Measurements from ENCODE around the gene FAM209A.
A peak's percentile ranks its signal among the peaks of the same experiment; 100 is the strongest.
"Not testable (repeated sequence)": the region's sequence is repeated elsewhere in the genome, so short reads cannot be mapped to it uniquely, and the experiment has no call there.

Gene FAM209A

GRCh38 chr20:56524444-56524843 lies at the start of gene FAM209A:
Gene FAM209A, plus strand, starts transcription at chr20:56524744. Its CDS starts 65 bp downstream, at chr20:56524809.
- H3K36me3 ChIP-seq (ENCODE audit: control insufficient read depth in 2 of 2, insufficient read depth in 2 of 2, low read length in 2 of 2) = peaks cover 7 to 11% of the 10 kb centered on the region in 2 donors
- H3K4me1 ChIP-seq (ENCODE audit: control insufficient read depth in 2 of 2, insufficient read depth in 2 of 2, low read length in 2 of 2); H3K9me3 ChIP-seq (ENCODE audit: control insufficient read depth in 2 of 2, low read length in 2 of 2); H3K4me3 ChIP-seq (ENCODE audit: low read length in 2 of 2); H3K9ac ChIP-seq (ENCODE audit: low read depth in 1 of 2, low read length in 2 of 2); H3K27ac ChIP-seq (ENCODE audit: low read depth in 2 of 2, low read length in 2 of 2); H3K27me3 ChIP-seq (ENCODE audit: control insufficient read depth in 2 of 2, insufficient read depth in 2 of 2, low read length in 2 of 2): not testable (repeated sequence)

GRCh38 chr20:56483970-56484369 lies 40.6 kb upstream of the FAM209A start:
- Histone ChIP-seq H3K27me3 (ENCODE audit: control insufficient read depth in 2 of 2, insufficient read depth in 2 of 2, low read length in 2 of 2) (no peaks in the 10 kb centered on the region), H3K36me3 (ENCODE audit: control insufficient read depth in 2 of 2, insufficient read depth in 2 of 2, low read length in 2 of 2) (peaks cover 56 to 67% of the 10 kb centered on the region in 2 donors), H3K9me3 (ENCODE audit: control insufficient read depth in 2 of 2, low read length in 2 of 2) (no peaks in the 10 kb centered on the region), H3K4me3 (ENCODE audit: low read length in 2 of 2) (no peak overlapping the region), H3K9ac (ENCODE audit: low read depth in 1 of 2, low read length in 2 of 2) (no peak overlapping the region), H3K4me1 (ENCODE audit: control insufficient read depth in 2 of 2, insufficient read depth in 2 of 2, low read length in 2 of 2) (no peaks in the 10 kb centered on the region), H3K27ac (ENCODE audit: low read depth in 2 of 2, low read length in 2 of 2) (peak overlapping the region in 1 of 2 donors; percentile 13)

- Histone ChIP-seq H3K9me3 (ENCODE audit: control insufficient read depth in 2 of 2, low read length in 2 of 2) (no peaks in the 10 kb centered on the region), H3K9ac (ENCODE audit: low read depth in 1 of 2, low read length in 2 of 2) (no peak overlapping the region), H3K27me3 (ENCODE audit: control insufficient read depth in 2 of 2, insufficient read depth in 2 of 2, low read length in 2 of 2) (no peaks in the 10 kb centered on the region), H3K4me1 (ENCODE audit: control insufficient read depth in 2 of 2, insufficient read depth in 2 of 2, low read length in 2 of 2) (no peaks in the 10 kb centered on the region), H3K27ac (ENCODE audit: low read depth in 2 of 2, low read length in 2 of 2) (no peak overlapping the region), H3K4me3 (ENCODE audit: low read length in 2 of 2) (no peak overlapping the region), H3K36me3 (ENCODE audit: control insufficient read depth in 2 of 2, insufficient read depth in 2 of 2, low read length in 2 of 2) (peaks cover 48 to 63% of the 10 kb centered on the region in 2 donors)
These were observed 37.3 kb upstream of the FAM209A start for GRCh38 chr20:56487216-56487615.

GRCh38 chr20:56488566-56488965 lies 36.0 kb upstream of the FAM209A start:
- H3K9me3 ChIP-seq (ENCODE audit: control insufficient read depth in 2 of 2, low read length in 2 of 2) = no peaks in the 10 kb centered on the region
- no peak overlapping the region for H3K9ac ChIP-seq (ENCODE audit: low read depth in 1 of 2, low read length in 2 of 2)
- H3K27ac ChIP-seq (ENCODE audit: low read depth in 2 of 2, low read length in 2 of 2) = no peak overlapping the region
- H3K4me3 ChIP-seq (ENCODE audit: low read length in 2 of 2) = no peak overlapping the region
- H3K36me3 ChIP-seq (ENCODE audit: control insufficient read depth in 2 of 2, insufficient read depth in 2 of 2, low read length in 2 of 2) = peaks cover 48 to 57% of the 10 kb centered on the region in 2 donors
- no peaks in the 10 kb centered on the region for H3K4me1 ChIP-seq (ENCODE audit: control insufficient read depth in 2 of 2, insufficient read depth in 2 of 2, low read length in 2 of 2)
- no peaks in the 10 kb centered on the region for H3K27me3 ChIP-seq (ENCODE audit: control insufficient read depth in 2 of 2, insufficient read depth in 2 of 2, low read length in 2 of 2)

- Histone ChIP-seq H3K4me1 (ENCODE audit: control insufficient read depth in 2 of 2, insufficient read depth in 2 of 2, low read length in 2 of 2) (no peaks in the 10 kb centered on the region), H3K36me3 (ENCODE audit: control insufficient read depth in 2 of 2, insufficient read depth in 2 of 2, low read length in 2 of 2) (peaks cover 15 to 21% of the 10 kb centered on the region in 2 donors)
These were observed 23.4 kb upstream of the FAM209A start for GRCh38 chr20:56501116-56501515.

GRCh38 chr20:56503916-56504315 lies 20.6 kb upstream of the FAM209A start:
- Histone ChIP-seq H3K4me3 (ENCODE audit: low read length in 2 of 2) (no peak overlapping the region), H3K27me3 (ENCODE audit: control insufficient read depth in 2 of 2, insufficient read depth in 2 of 2, low read length in 2 of 2) (no peaks in the 10 kb centered on the region), H3K36me3 (ENCODE audit: control insufficient read depth in 2 of 2, insufficient read depth in 2 of 2, low read length in 2 of 2) (peaks cover 11% of the 10 kb centered on the region in 2 donors), H3K4me1 (ENCODE audit: control insufficient read depth in 2 of 2, insufficient read depth in 2 of 2, low read length in 2 of 2) (no peaks in the 10 kb centered on the region), H3K9me3 (ENCODE audit: control insufficient read depth in 2 of 2, low read length in 2 of 2) (no peaks in the 10 kb centered on the region), H3K9ac (ENCODE audit: low read depth in 1 of 2, low read length in 2 of 2) (no peak overlapping the region), H3K27ac (ENCODE audit: low read depth in 2 of 2, low read length in 2 of 2) (no peak overlapping the region)

More at GRCh38 chr20:56501116-56501515, 23.4 kb upstream of the FAM209A start:
- no peaks in the 10 kb centered on the region for H3K27me3 ChIP-seq (ENCODE audit: control insufficient read depth in 2 of 2, insufficient read depth in 2 of 2, low read length in 2 of 2)
- no peaks in the 10 kb centered on the region for H3K9me3 ChIP-seq (ENCODE audit: control insufficient read depth in 2 of 2, low read length in 2 of 2)
- no peak overlapping the region for H3K4me3 ChIP-seq (ENCODE audit: low read length in 2 of 2)
- no peak overlapping the region for H3K27ac ChIP-seq (ENCODE audit: low read depth in 2 of 2, low read length in 2 of 2)
- no peak overlapping the region for H3K9ac ChIP-seq (ENCODE audit: low read depth in 1 of 2, low read length in 2 of 2)

- H3K27ac ChIP-seq (ENCODE audit: low read depth in 2 of 2, low read length in 2 of 2) = no peak overlapping the region
These were observed 20.1 kb upstream of the FAM209A start for GRCh38 chr20:56504373-56505005.

GRCh38 chr20:56506103-56506502 lies 18.4 kb upstream of the FAM209A start:
- Histone ChIP-seq H3K36me3 (ENCODE audit: control insufficient read depth in 2 of 2, insufficient read depth in 2 of 2, low read length in 2 of 2) (peaks cover 11% of the 10 kb centered on the region in 2 donors), H3K9ac (ENCODE audit: low read depth in 1 of 2, low read length in 2 of 2) (no peak overlapping the region)

More at GRCh38 chr20:56504373-56505005, 20.1 kb upstream of the FAM209A start:
- no peak overlapping the region for H3K9ac ChIP-seq (ENCODE audit: low read depth in 1 of 2, low read length in 2 of 2)
- H3K4me3 ChIP-seq (ENCODE audit: low read length in 2 of 2) = no peak overlapping the region
- H3K4me1 ChIP-seq (ENCODE audit: control insufficient read depth in 2 of 2, insufficient read depth in 2 of 2, low read length in 2 of 2) = no peaks in the 10 kb centered on the region
- H3K27me3 ChIP-seq (ENCODE audit: control insufficient read depth in 2 of 2, insufficient read depth in 2 of 2, low read length in 2 of 2) = no peaks in the 10 kb centered on the region
- no peaks in the 10 kb centered on the region for H3K9me3 ChIP-seq (ENCODE audit: control insufficient read depth in 2 of 2, low read length in 2 of 2)
- peaks cover 11% of the 10 kb centered on the region in 2 donors for H3K36me3 ChIP-seq (ENCODE audit: control insufficient read depth in 2 of 2, insufficient read depth in 2 of 2, low read length in 2 of 2)

GRCh38 chr20:56511926-56512325 lies 12.6 kb upstream of the FAM209A start:
- no peaks in the 10 kb centered on the region for H3K4me1 ChIP-seq (ENCODE audit: control insufficient read depth in 2 of 2, insufficient read depth in 2 of 2, low read length in 2 of 2)
- no peak overlapping the region for H3K4me3 ChIP-seq (ENCODE audit: low read length in 2 of 2)
- peaks cover 26 to 41% of the 10 kb centered on the region in 2 donors for H3K36me3 ChIP-seq (ENCODE audit: control insufficient read depth in 2 of 2, insufficient read depth in 2 of 2, low read length in 2 of 2)
- no peak overlapping the region for H3K27ac ChIP-seq (ENCODE audit: low read depth in 2 of 2, low read length in 2 of 2)
- H3K27me3 ChIP-seq (ENCODE audit: control insufficient read depth in 2 of 2, insufficient read depth in 2 of 2, low read length in 2 of 2) = no peaks in the 10 kb centered on the region
- no peak overlapping the region for H3K9ac ChIP-seq (ENCODE audit: low read depth in 1 of 2, low read length in 2 of 2)
- H3K9me3 ChIP-seq (ENCODE audit: control insufficient read depth in 2 of 2, low read length in 2 of 2) = no peaks in the 10 kb centered on the region

More at GRCh38 chr20:56506103-56506502, 18.4 kb upstream of the FAM209A start:
- no peak overlapping the region for H3K4me3 ChIP-seq (ENCODE audit: low read length in 2 of 2)
- no peaks in the 10 kb centered on the region for H3K9me3 ChIP-seq (ENCODE audit: control insufficient read depth in 2 of 2, low read length in 2 of 2)
- no peak overlapping the region for H3K27ac ChIP-seq (ENCODE audit: low read depth in 2 of 2, low read length in 2 of 2)
- H3K4me1 ChIP-seq (ENCODE audit: control insufficient read depth in 2 of 2, insufficient read depth in 2 of 2, low read length in 2 of 2) = no peaks in the 10 kb centered on the region
- no peaks in the 10 kb centered on the region for H3K27me3 ChIP-seq (ENCODE audit: control insufficient read depth in 2 of 2, insufficient read depth in 2 of 2, low read length in 2 of 2)

GRCh38 chr20:56513161-56514150 lies 11.1 kb upstream of the FAM209A start:
- H3K27ac ChIP-seq (ENCODE audit: low read depth in 2 of 2, low read length in 2 of 2) = no peak overlapping the region

More at GRCh38 chr20:56513161-56514150, 11.1 kb upstream of the FAM209A start:
- H3K4me3 ChIP-seq (ENCODE audit: low read length in 2 of 2) = no peak overlapping the region
- no peaks in the 10 kb centered on the region for H3K27me3 ChIP-seq (ENCODE audit: control insufficient read depth in 2 of 2, insufficient read depth in 2 of 2, low read length in 2 of 2)
- peaks cover 38 to 50% of the 10 kb centered on the region in 2 donors for H3K36me3 ChIP-seq (ENCODE audit: control insufficient read depth in 2 of 2, insufficient read depth in 2 of 2, low read length in 2 of 2)
- H3K4me1 ChIP-seq (ENCODE audit: control insufficient read depth in 2 of 2, insufficient read depth in 2 of 2, low read length in 2 of 2) = no peaks in the 10 kb centered on the region
- H3K9ac ChIP-seq (ENCODE audit: low read depth in 1 of 2, low read length in 2 of 2) = no peak overlapping the region
- H3K9me3 ChIP-seq (ENCODE audit: control insufficient read depth in 2 of 2, low read length in 2 of 2) = peaks cover 0 to under 1% of the 10 kb centered on the region in 2 donors
